SK-N-SH (cell line): Measurements from ENCODE around the gene COL10A1. TPM values are rescaled to one million over a fixed set of nuclear protein-coding genes. Genes with fewer than 3 reads are reported as not detected.

ENCODE experiments used
- CTCF ChIA-PET: fragments of 300-600, 350-600 bp; formaldehyde crosslinking; extraction: SDS; loops from one replicate; lab custom pipeline; 2021; lab: Yijun Ruan, JAX
- POLR2A ChIA-PET: fragments of 350-600 bp; sonication (Branson Sonifier 250); formaldehyde crosslinking; extraction: SDS; loops from one replicate; lab custom pipeline; 2020; ENCODE audit warnings: antibody characterized with exemption, inconsistent platforms; lab: Yijun Ruan, JAX
- DNase-seq: peaks from one replicate; pipeline ENCODE4 v3.0.0; 2012
- H2AFZ ChIP-seq: fragments of 200-600 bp; sonication (generic); 2 replicates; pipeline ENCODE4 v1.8.1; 2016; ENCODE audit warnings: antibody characterized with exemption, mild to moderate bottlenecking, low read depth
- H3F3A ChIP-seq: fragments of 200-600 bp; sonication (generic); replicated peaks from 2 replicates; pipeline ENCODE3; 2016; ENCODE audit warnings: antibody characterized with exemption, mild to moderate bottlenecking; ENCODE audit not compliant: insufficient read depth
- H3K27ac ChIP-seq, 2 experiments: fragments of 200-500 bp in 1 of 2; fragments of 200-600 bp in 1 of 2; sonication (Bioruptor generic) in 1 of 2; sonication (generic), shearing (Covaris generic) in 1 of 2; 2 replicates each; pipeline versions ENCODE4 v1.5.1 to v1.6.1; 2014 to 2016; ENCODE audit warnings: low read depth in 2 of 2, inconsistent platforms in 1 of 2, low read length in 1 of 2, mild to moderate bottlenecking in 1 of 2, mixed read lengths in 1 of 2
- H3K27me3 ChIP-seq: fragments of 200-600 bp; sonication (generic), shearing (Covaris generic); 2 replicates; pipeline ENCODE4 v1.6.1; 2016; ENCODE audit warnings: mixed run types; ENCODE audit not compliant: insufficient read depth
- H3K36me3 ChIP-seq, 2 experiments: fragments of 200-500 bp in 1 of 2; fragments of 200-600 bp in 1 of 2; sonication (Bioruptor generic) in 1 of 2; sonication (generic) in 1 of 2; replicated peaks in 1 of 2; 2 replicates each; pipeline versions ENCODE3 to v1.5.1; 2014 to 2016; ENCODE audit warnings: low read length in 1 of 2, mild to moderate bottlenecking in 1 of 2; ENCODE audit not compliant: insufficient read depth in 2 of 2, control insufficient read depth in 1 of 2
- H3K4me1 ChIP-seq, 2 experiments: fragments of 200-500 bp in 1 of 2; fragments of 200-600 bp in 1 of 2; sonication (Bioruptor generic) in 1 of 2; sonication (generic), shearing (Covaris generic) in 1 of 2; 2 replicates each; pipeline versions ENCODE4 v1.5.1 to v1.6.1; 2014 to 2016; ENCODE audit warnings: low read depth in 1 of 2, low read length in 1 of 2, mixed run types in 1 of 2; ENCODE audit not compliant: insufficient read depth in 2 of 2, control insufficient read depth in 1 of 2
- H3K4me2 ChIP-seq: fragments of 200-600 bp; sonication (generic), shearing (Covaris generic); 2 replicates; pipeline ENCODE4 v1.6.1; 2017; ENCODE audit warnings: mixed run types
- H3K4me3 ChIP-seq, 2 experiments: fragments of 200-500 bp in 1 of 2; fragments of 200-600 bp in 1 of 2; sonication (Bioruptor generic) in 1 of 2; sonication (generic), shearing (Covaris generic) in 1 of 2; 2 replicates each; pipeline versions ENCODE4 v1.5.1 to v1.8.1; 2014 to 2016; ENCODE audit warnings: low read depth in 2 of 2, inconsistent platforms in 1 of 2, low read length in 1 of 2, mild to moderate bottlenecking in 1 of 2, mixed read lengths in 1 of 2, moderate library complexity in 1 of 2
- H3K79me2 ChIP-seq: fragments of 200-600 bp; sonication (generic); 2 replicates; pipeline ENCODE4 v1.8.1; 2017; ENCODE audit warnings: mild to moderate bottlenecking; ENCODE audit not compliant: insufficient read depth
- H3K9ac ChIP-seq: fragments of 200-600 bp; sonication (generic); 2 replicates; pipeline ENCODE4 v1.6.1; 2017; ENCODE audit warnings: mixed run types
- H3K9me2 ChIP-seq: fragments of 200-600 bp; sonication (generic); 2 replicates; pipeline ENCODE4 v1.6.1; 2017; ENCODE audit warnings: mixed run types
- H3K9me3 ChIP-seq: fragments of 200-600 bp; sonication (generic); 2 replicates; pipeline ENCODE4 v1.6.1; 2017; ENCODE audit warnings: mixed run types, mild to moderate bottlenecking, moderate library complexity
- H4K20me1 ChIP-seq: fragments of 200-600 bp; sonication (generic); 2 replicates; pipeline ENCODE4 v1.6.1; 2017; ENCODE audit warnings: mild to moderate bottlenecking, mixed run types; ENCODE audit not compliant: insufficient read depth
- EZH2phosphoT487 ChIP-seq: fragments of 200-600 bp; sonication (generic); IDR thresholded peaks from 2 replicates; pipeline ENCODE4 v1.6.1; 2017; ENCODE audit warnings: low read depth, mixed run types, mild to moderate bottlenecking, antibody characterized with exemption, moderate library complexity, borderline replicate concordance
- FOSL2 ChIP-seq: IDR thresholded peaks from 2 replicates; pipeline ENCODE4 v1.4.0; 2012; ENCODE audit warnings: low read depth, mild to moderate bottlenecking, moderate library complexity, borderline replicate concordance
- FOXM1 ChIP-seq: IDR thresholded peaks from 2 replicates; pipeline ENCODE4 v1.4.0; 2012; ENCODE audit warnings: low read depth, mild to moderate bottlenecking
- GABPA ChIP-seq: IDR thresholded peaks from 2 replicates; pipeline ENCODE4 v1.4.0; 2012; ENCODE audit warnings: low read depth, mild to moderate bottlenecking
- GATA2 ChIP-seq: sonication (generic); formaldehyde crosslinking; IDR thresholded peaks from 2 replicates; pipeline ENCODE4 v1.5.0; 2020; ENCODE audit warnings: mild to moderate bottlenecking, missing genetic modification reagents
- IRF3 ChIP-seq: fragments of 150-350 bp; IDR thresholded peaks from 2 replicates; pipeline ENCODE4 v1.6.1; 2016; ENCODE audit warnings: mild to moderate bottlenecking, low read depth, low read length
- POLR2AphosphoS5 ChIP-seq: IDR thresholded peaks from 2 replicates; pipeline ENCODE4 v1.6.1; 2012; ENCODE audit warnings: low read depth, low read length
- RCOR1 ChIP-seq: fragments of 150-350 bp; IDR thresholded peaks from 2 replicates; pipeline ENCODE4 v1.6.1; 2017; ENCODE audit warnings: antibody characterized with exemption, low read length
- SIN3A ChIP-seq: IDR thresholded peaks from 2 replicates; pipeline ENCODE4 v1.6.1; 2012; ENCODE audit warnings: low read depth, mild to moderate bottlenecking, low read length, moderate library complexity, borderline replicate concordance
- TCF12 ChIP-seq: IDR thresholded peaks from 2 replicates; pipeline ENCODE4 v1.4.0; 2012
- YY1 ChIP-seq: IDR thresholded peaks from 2 replicates; pipeline ENCODE4 v1.4.0; 2012; ENCODE audit warnings: low read depth, mild to moderate bottlenecking
- ZBTB33 ChIP-seq: IDR thresholded peaks from 2 replicates; pipeline ENCODE4 v1.4.0; 2012; ENCODE audit warnings: low read depth, borderline replicate concordance
- polyA plus RNA-seq, 3 experiments: library from polyadenylated mRNA; depleted of rRNA; stranded (reverse); fragments of >200 nt; gene quantifications; 2 replicates each; pipeline ENCODE4 v1.2.3, GENCODE V29; 2012
- TF ChIP-seq, protein P1 (sequence below): IDR thresholded peaks from 2 replicates; pipeline ENCODE4 v1.6.1; 2012; ENCODE audit warnings: mild to moderate bottlenecking, low read depth, low read length, moderate library complexity

The COL10A1 gene
- polyA plus RNA-seq, 1 of the 3 experiments (the other 2 are of a cell fraction) = 5.1 TPM

DNA sequence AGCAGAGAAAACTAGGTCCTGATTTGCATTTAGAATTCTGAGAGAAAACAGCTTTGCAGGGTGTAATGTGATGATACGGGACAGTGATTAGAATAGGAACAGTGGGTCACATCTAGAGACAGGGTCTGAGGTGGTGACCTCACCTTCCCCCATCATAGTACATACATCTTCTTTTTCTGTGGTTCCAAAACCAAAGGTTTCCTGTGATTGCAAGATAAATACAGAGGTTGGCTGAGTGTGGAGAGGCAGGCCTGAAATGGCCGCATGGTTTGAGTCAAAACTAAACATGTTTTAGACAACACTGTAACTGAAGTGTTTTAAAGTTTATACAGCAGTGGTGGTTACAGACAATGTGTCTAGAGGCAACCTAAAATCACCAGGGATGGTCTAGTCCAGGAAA, 35.7 kb downstream of the COL10A1 start (continued):
- no peak for TF ChIP-seq IRF3
- no peak for TF ChIP-seq FOXM1
- TF ChIP-seq YY1 = no peak
- TF ChIP-seq GABPA = no peak

DNA sequence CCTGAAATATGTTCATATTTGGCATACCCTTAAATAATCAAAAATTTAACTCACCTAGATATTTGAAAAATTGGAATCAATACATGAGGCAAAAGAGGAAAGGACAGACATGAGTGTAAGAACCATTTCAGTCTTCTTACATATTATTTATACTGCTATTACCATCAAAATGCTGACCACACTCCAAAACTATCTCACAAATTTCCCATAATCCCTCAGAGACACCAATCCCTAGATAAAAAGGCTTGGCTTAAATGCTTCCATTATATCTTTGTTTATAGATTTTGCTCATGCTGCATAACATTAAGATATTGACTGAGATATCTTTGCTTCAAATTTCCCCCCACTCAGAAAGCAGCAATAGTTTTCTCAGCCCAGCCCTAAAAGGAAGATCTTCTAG, 37.0 kb downstream of the COL10A1 start:
- no peaks in the 10 kb centered on the region for H4K20me1 ChIP-seq
- no peak overlapping the region for H2AFZ ChIP-seq
- H3K4me1 ChIP-seq = no peaks in the 10 kb centered on the region; a peak in 1 of 4 replicates
- POLR2A ChIA-PET = no interaction called here
- CTCF ChIA-PET = no interaction called here
- no peak for DNase-seq
- H3K9me3 ChIP-seq = no peaks in the 10 kb centered on the region
- H3K27me3 ChIP-seq = no peaks in the 10 kb centered on the region
- H3K4me2 ChIP-seq = no peak overlapping the region
- H3K36me3 ChIP-seq = no peaks in the 10 kb centered on the region
- no peak overlapping the region for H3K9ac ChIP-seq
- H3F3A ChIP-seq = no peaks in the 10 kb centered on the region
- H3K4me3 ChIP-seq = no peak overlapping the region
- H3K79me2 ChIP-seq = no peaks in the 10 kb centered on the region
- TF ChIP-seq SIN3A (no peak), RCOR1 (no peak), TCF12 (no peak), FOSL2 (no peak), GABPA (no peak), GATA2 (CRISPR knock-in tag) (no peak), ZBTB33 (no peak), POLR2AphosphoS5 (no peak), EZH2phosphoT487 (no peak)
- TF ChIP-seq, protein P1, sequence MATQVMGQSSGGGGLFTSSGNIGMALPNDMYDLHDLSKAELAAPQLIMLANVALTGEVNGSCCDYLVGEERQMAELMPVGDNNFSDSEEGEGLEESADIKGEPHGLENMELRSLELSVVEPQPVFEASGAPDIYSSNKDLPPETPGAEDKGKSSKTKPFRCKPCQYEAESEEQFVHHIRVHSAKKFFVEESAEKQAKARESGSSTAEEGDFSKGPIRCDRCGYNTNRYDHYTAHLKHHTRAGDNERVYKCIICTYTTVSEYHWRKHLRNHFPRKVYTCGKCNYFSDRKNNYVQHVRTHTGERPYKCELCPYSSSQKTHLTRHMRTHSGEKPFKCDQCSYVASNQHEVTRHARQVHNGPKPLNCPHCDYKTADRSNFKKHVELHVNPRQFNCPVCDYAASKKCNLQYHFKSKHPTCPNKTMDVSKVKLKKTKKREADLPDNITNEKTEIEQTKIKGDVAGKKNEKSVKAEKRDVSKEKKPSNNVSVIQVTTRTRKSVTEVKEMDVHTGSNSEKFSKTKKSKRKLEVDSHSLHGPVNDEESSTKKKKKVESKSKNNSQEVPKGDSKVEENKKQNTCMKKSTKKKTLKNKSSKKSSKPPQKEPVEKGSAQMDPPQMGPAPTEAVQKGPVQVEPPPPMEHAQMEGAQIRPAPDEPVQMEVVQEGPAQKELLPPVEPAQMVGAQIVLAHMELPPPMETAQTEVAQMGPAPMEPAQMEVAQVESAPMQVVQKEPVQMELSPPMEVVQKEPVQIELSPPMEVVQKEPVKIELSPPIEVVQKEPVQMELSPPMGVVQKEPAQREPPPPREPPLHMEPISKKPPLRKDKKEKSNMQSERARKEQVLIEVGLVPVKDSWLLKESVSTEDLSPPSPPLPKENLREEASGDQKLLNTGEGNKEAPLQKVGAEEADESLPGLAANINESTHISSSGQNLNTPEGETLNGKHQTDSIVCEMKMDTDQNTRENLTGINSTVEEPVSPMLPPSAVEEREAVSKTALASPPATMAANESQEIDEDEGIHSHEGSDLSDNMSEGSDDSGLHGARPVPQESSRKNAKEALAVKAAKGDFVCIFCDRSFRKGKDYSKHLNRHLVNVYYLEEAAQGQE = no peak
- TF ChIP-seq, all 33 proteins: peak for 0
- H3K9me2 ChIP-seq = no peaks in the 10 kb centered on the region
- no peak overlapping the region for H3K27ac ChIP-seq
